IMR-90 (cell line): ENCODE data around the gene RSAD1. TPM values are rescaled to one million over a fixed set of nuclear protein-coding genes. Genes with fewer than 3 reads are reported as not detected.

ENCODE experiments used
- ATAC-seq: fragments of 200-7000 bp; cut with Tn5 transposase; 2 replicates; pipeline ENCODE4 v1.9.1; 2020; ENCODE audit warnings: low read depth, mild to moderate bottlenecking, moderate library complexity
- BruUV-seq: library from RNA; stranded (reverse); fragments of 400-500 nt; replicated peaks from 2 replicates; lab custom pipeline; 2021; lab: Mats Ljungman, UMichigan
- CTCF ChIA-PET: fragments of 300-600 bp; formaldehyde crosslinking; extraction: SDS; loops from one replicate; lab custom pipeline; 2021; ENCODE audit warnings: antibody characterized with exemption; lab: Yijun Ruan, JAX
- POLR2A ChIA-PET: fragments of 300-600 bp; sonication (Branson Sonifier 250); formaldehyde crosslinking; loops from one replicate; lab custom pipeline; 2022; ENCODE audit warnings: antibody characterized with exemption; ENCODE audit not compliant: unreplicated experiment; lab: Charles Lee
- DNase-seq: peaks from one replicate; pipeline ENCODE4 v3.0.0; 2013
- H2AFZ ChIP-seq: replicated peaks from 2 replicates; pipeline ENCODE3; 2013; ENCODE audit warnings: low read length, mild to moderate bottlenecking; ENCODE audit not compliant: poor library complexity
- H2AK5ac ChIP-seq: 2 replicates; pipeline ENCODE4 v1.6.1; 2013; ENCODE audit warnings: low read depth, low read length, inconsistent platforms
- H2AK9ac ChIP-seq: replicated peaks from 2 replicates; pipeline ENCODE3; 2013; ENCODE audit warnings: mild to moderate bottlenecking, low read depth, low read length, moderate library complexity; ENCODE audit not compliant: poor library complexity
- H2BK120ac ChIP-seq: 2 replicates; pipeline ENCODE4 v1.6.1; 2013; ENCODE audit warnings: low read depth, low read length, inconsistent platforms
- H2BK15ac ChIP-seq: 3 replicates; pipeline ENCODE4 v1.6.1; 2013; ENCODE audit warnings: low read depth, low read length, inconsistent platforms
- H2BK20ac ChIP-seq: 2 replicates; pipeline ENCODE4 v1.6.1; 2013; ENCODE audit warnings: low read depth, mild to moderate bottlenecking, inconsistent platforms, low read length, moderate library complexity
- H2BK5ac ChIP-seq: 2 replicates; pipeline ENCODE4 v1.6.1; 2013; ENCODE audit warnings: mild to moderate bottlenecking, low read depth, low read length, inconsistent platforms; ENCODE audit not compliant: poor library complexity, severe bottlenecking
- H3K14ac ChIP-seq: replicated peaks from 2 replicates; pipeline ENCODE4 v1.6.1; 2013; ENCODE audit warnings: low read depth, low read length, inconsistent platforms
- H3K18ac ChIP-seq: 2 replicates; pipeline ENCODE4 v1.6.1; 2013; ENCODE audit warnings: low read depth, low read length, control low read depth
- H3K23ac ChIP-seq: 2 replicates; pipeline ENCODE4 v1.6.1; 2013; ENCODE audit warnings: low read depth, low read length, inconsistent platforms
- H3K27ac ChIP-seq: 2 replicates; pipeline ENCODE4 v1.5.1; 2013; ENCODE audit warnings: mild to moderate bottlenecking, control low read depth, low read length; ENCODE audit not compliant: insufficient read depth
- H3K27me3 ChIP-seq: 2 replicates; pipeline ENCODE4 v1.6.1; 2013; ENCODE audit warnings: low read length; ENCODE audit not compliant: control insufficient read depth, insufficient read depth
- H3K36me3 ChIP-seq: 2 replicates; pipeline ENCODE4 v1.6.1; 2013; ENCODE audit warnings: low read length, mixed read lengths; ENCODE audit not compliant: control insufficient read depth, insufficient read depth
- H3K4ac ChIP-seq: 2 replicates; pipeline ENCODE4 v1.6.1; 2013; ENCODE audit warnings: low read depth, low read length, inconsistent platforms
- H3K4me1 ChIP-seq: 2 replicates; pipeline ENCODE4 v1.6.1; 2013; ENCODE audit warnings: low read length, mixed read lengths; ENCODE audit not compliant: control insufficient read depth, insufficient read depth
- H3K4me2 ChIP-seq: 2 replicates; pipeline ENCODE4 v1.6.1; 2013; ENCODE audit warnings: low read depth, mild to moderate bottlenecking, control low read depth, low read length, moderate library complexity
- H3K4me3 ChIP-seq: 2 replicates; pipeline ENCODE4 v1.5.1; 2013; ENCODE audit warnings: low read depth, mild to moderate bottlenecking, control low read depth, low read length, moderate library complexity; ENCODE audit not compliant: insufficient read depth
- H3K56ac ChIP-seq: 2 replicates; pipeline ENCODE4 v1.6.1; 2013; ENCODE audit warnings: low read length, inconsistent platforms; ENCODE audit not compliant: insufficient read depth; ENCODE audit errors: extremely low read depth
- H3K79me1 ChIP-seq, 2 experiments: 2 replicates each; pipeline ENCODE4 v1.6.1; 2013; ENCODE audit warnings: low read length in 2 of 2, inconsistent platforms in 1 of 2, low read depth in 1 of 2
- H3K9ac ChIP-seq: 2 replicates; pipeline ENCODE4 v1.6.1; 2013; ENCODE audit warnings: low read depth, low read length, control low read depth
- H3K9me1 ChIP-seq: 2 replicates; pipeline ENCODE4 v1.6.1; 2013; ENCODE audit warnings: low read length, inconsistent platforms; ENCODE audit not compliant: insufficient read depth
- H3K9me3 ChIP-seq: 2 replicates; pipeline ENCODE4 v1.6.1; 2013; ENCODE audit warnings: low read length; ENCODE audit not compliant: control insufficient read depth, insufficient read depth
- H4K20me1 ChIP-seq: 2 replicates; pipeline ENCODE4 v1.6.1; 2013; ENCODE audit warnings: low read length, inconsistent platforms; ENCODE audit not compliant: insufficient read depth
- H4K5ac ChIP-seq: 2 replicates; pipeline ENCODE4 v1.6.1; 2013; ENCODE audit warnings: mild to moderate bottlenecking, low read depth, low read length, control low read depth
- H4K8ac ChIP-seq, 2 experiments: 2 replicates each; pipeline ENCODE4 v1.6.1; 2013; ENCODE audit warnings: low read depth in 2 of 2, low read length in 2 of 2, control low read depth in 1 of 2, inconsistent platforms in 1 of 2
- H4K91ac ChIP-seq: 2 replicates; pipeline ENCODE4 v1.6.1; 2013; ENCODE audit warnings: low read depth, low read length, inconsistent platforms; ENCODE audit not compliant: insufficient read depth
- BHLHE40 ChIP-seq: fragments of 150-350 bp; IDR thresholded peaks from 2 replicates; pipeline ENCODE4 v1.6.1; 2016; ENCODE audit warnings: mild to moderate bottlenecking, low read depth, low read length
- CEBPB ChIP-seq: IDR thresholded peaks from 2 replicates; pipeline ENCODE4 v1.6.1; 2012; ENCODE audit warnings: low read depth, low read length, improper control_type of control experiment
- CHD1 ChIP-seq: IDR thresholded peaks from 2 replicates; pipeline ENCODE4 v1.6.1; 2012; ENCODE audit warnings: low read depth, low read length, improper control_type of control experiment
- ELK1 ChIP-seq: fragments of 150-350 bp; IDR thresholded peaks from 2 replicates; pipeline ENCODE4 v1.6.1; 2016; ENCODE audit warnings: low read depth, mild to moderate bottlenecking, low read length, moderate library complexity, borderline replicate concordance
- FOS ChIP-seq: fragments of 150-350 bp; IDR thresholded peaks from 2 replicates; pipeline ENCODE4 v1.6.1; 2016; ENCODE audit warnings: low read depth, low read length
- MAFK ChIP-seq: IDR thresholded peaks from 2 replicates; pipeline ENCODE4 v1.6.1; 2012; ENCODE audit warnings: low read depth, low read length, improper control_type of control experiment
- MAZ ChIP-seq: IDR thresholded peaks from 2 replicates; pipeline ENCODE4 v1.6.1; 2012; ENCODE audit warnings: low read depth, mild to moderate bottlenecking, low read length, improper control_type of control experiment, moderate library complexity, borderline replicate concordance
- MXI1 ChIP-seq: IDR thresholded peaks from 2 replicates; pipeline ENCODE4 v1.6.1; 2012; ENCODE audit warnings: low read depth, mild to moderate bottlenecking, low read length, moderate library complexity, borderline replicate concordance
- NFE2L2 ChIP-seq: fragments of 150-350 bp; IDR thresholded peaks from 2 replicates; pipeline ENCODE4 v1.6.1; 2016; ENCODE audit warnings: low read depth, mild to moderate bottlenecking, low read length
- POLR2A ChIP-seq: IDR thresholded peaks from 2 replicates; pipeline ENCODE4 v1.6.1; 2012; ENCODE audit warnings: mild to moderate bottlenecking, low read depth, low read length
- RAD21 ChIP-seq: IDR thresholded peaks from 2 replicates; pipeline ENCODE4 v1.6.1; 2012; ENCODE audit warnings: low read length, improper control_type of control experiment
- RCOR1 ChIP-seq: IDR thresholded peaks from 2 replicates; pipeline ENCODE4 v1.6.1; 2012; ENCODE audit warnings: mild to moderate bottlenecking, low read length, improper control_type of control experiment; ENCODE audit not compliant: insufficient replicate concordance
- RFX5 ChIP-seq: IDR thresholded peaks from 2 replicates; pipeline ENCODE4 v1.8.0; 2012; ENCODE audit warnings: low read depth, mild to moderate bottlenecking, low read length, moderate library complexity
- SMC3 ChIP-seq: fragments of 150-350 bp; IDR thresholded peaks from 2 replicates; pipeline ENCODE4 v1.6.1; 2016; ENCODE audit warnings: low read depth, mild to moderate bottlenecking, antibody characterized with exemption, low read length, moderate library complexity
- WGBS, 2 experiments: methylation state at CpG; one replicate each; pipeline versions ENCODE4 v1.1.5 to v1.1.7; 2013; ENCODE audit warnings: missing lambda C conversion rate in 2 of 2; ENCODE audit not compliant: insufficient read length in 1 of 2; ENCODE audit errors: extremely low coverage in 2 of 2; 5-methylcytosine and 5-hydroxymethylcytosine counted together
- dilution Hi-C: fragments of 300-500 bp; cut with HindIII; formaldehyde crosslinking; loops from one replicate; pipeline ENCODE4 v1.14.3; 2018; ENCODE audit warnings: low sequenced_read_pairs; ENCODE audit not compliant: unreplicated experiment
- in situ Hi-C: fragments of 300-500 bp; cut with MboI; formaldehyde crosslinking; loops from 3 replicates; pipeline ENCODE4 v1.14.3; 2019; ENCODE audit warnings: low sequenced_read_pairs, inconsistent platforms, mixed read lengths
- intact Hi-C: fragments of 100-400 bp; cut with micrococcal nuclease; formaldehyde crosslinking; loops from 2 replicates; pipeline ENCODE4 v1.10.0; 2022
- polyA plus RNA-seq, 3 experiments: library from polyadenylated mRNA; depleted of rRNA; stranded (reverse); fragments of >200 nt; gene quantifications; 2 replicates each; pipeline ENCODE4 v1.2.3, GENCODE V29; 2012; ENCODE audit warnings: low replicate concordance in 1 of 3
- total RNA-seq: library from RNA; depleted of rRNA; stranded (reverse); fragments of >200 nt; gene quantifications from 2 replicates; pipeline ENCODE4 v1.2.3, GENCODE V29; 2012
- TF ChIP-seq, protein P1 (sequence below): fragments of 150-350 bp; IDR thresholded peaks from 2 replicates; pipeline ENCODE4 v1.6.1; 2017; ENCODE audit warnings: mild to moderate bottlenecking, antibody characterized with exemption, low read length, low read depth
- TF ChIP-seq, protein P2 (sequence below): conservative IDR thresholded peaks from 2 replicates; pipeline ENCODE4 v1.5.1; 2012; ENCODE audit warnings: mild to moderate bottlenecking, low read depth, low read length, improper control_type of control experiment

RSAD1 gene
- total and polyA plus RNA-seq, 2 of the 4 experiments (the other 2 are of a cell fraction), result 10.8 to 19.2 TPM

DNA sequence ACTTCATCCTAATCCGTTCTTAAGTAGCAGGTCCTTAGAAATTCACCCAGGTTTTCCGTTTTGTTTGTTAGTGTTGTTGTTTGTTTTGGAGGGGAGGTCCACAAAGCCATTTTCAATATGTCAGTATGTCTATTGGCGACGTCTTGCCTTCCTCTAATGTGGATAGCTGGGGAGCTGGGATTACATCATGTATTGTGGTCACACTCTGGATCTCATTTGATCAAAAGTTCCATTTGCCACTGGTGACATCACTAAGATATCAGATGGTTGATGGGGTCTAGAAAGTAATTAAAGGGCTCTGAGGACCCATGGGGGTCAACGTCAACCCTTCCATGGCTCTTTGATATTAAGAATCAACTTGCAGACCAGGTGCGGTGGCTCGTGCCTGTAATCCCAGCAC, 51.2 kb downstream of the RSAD1 start:
- Histone ChIP-seq H2AK5ac (no peak overlapping the region), H3K23ac (no peak overlapping the region), H3K27ac (no peak overlapping the region), H4K8ac (no peak overlapping the region), H3K14ac (no peak overlapping the region), H3K4me2 (no peak overlapping the region), H4K20me1 (no peaks in the 10 kb centered on the region; the same call in 1 of the 2 replicates), H3K36me3 (no peaks in the 10 kb centered on the region), H2AFZ (no peak overlapping the region), H2BK20ac (no peak overlapping the region), H2BK5ac (no peak overlapping the region), H3K9ac (no peak overlapping the region), H3K4me3 (no peak overlapping the region), H4K91ac (no peak overlapping the region), H3K4me1 (peaks cover 11% of the 10 kb centered on the region; the same call in 1 of the 2 replicates), H3K56ac (no peak overlapping the region), H3K27me3 (peaks cover 64% of the 10 kb centered on the region), H3K9me1 (no peaks in the 10 kb centered on the region), H3K9me3 (no peaks in the 10 kb centered on the region), H3K4ac (no peak overlapping the region), H3K79me1 (no peaks in the 10 kb centered on the region), H3K18ac (no peak overlapping the region), H4K5ac (no peak overlapping the region), H2BK15ac (no peak overlapping the region), H2BK120ac (no peak overlapping the region), H2AK9ac (no peak overlapping the region)
- dilution Hi-C loops (no loop called here), in situ Hi-C loops (no loop called here), intact Hi-C loops (no loop called here)
- ATAC-seq (no peak), DNase-seq (no peak)
- POLR2A ChIA-PET, result no interaction called here
- BruUV-seq, result no TSS peak
- no CpG with 5 or more reads among the region's 7 CpGs for WGBS, 2 experiments
- CTCF ChIA-PET, result no interaction called here
- TF ChIP-seq FOS (no peak), MAZ (no peak), RAD21 (no peak), CEBPB (no peak), ELK1 (no peak), BHLHE40 (no peak), POLR2A (no peak), RCOR1 (no peak), NFE2L2 (no peak), MXI1 (no peak), RFX5 (no peak), SMC3 (no peak), MAFK (no peak), CHD1 (no peak)
- TF ChIP-seq, protein P1, sequence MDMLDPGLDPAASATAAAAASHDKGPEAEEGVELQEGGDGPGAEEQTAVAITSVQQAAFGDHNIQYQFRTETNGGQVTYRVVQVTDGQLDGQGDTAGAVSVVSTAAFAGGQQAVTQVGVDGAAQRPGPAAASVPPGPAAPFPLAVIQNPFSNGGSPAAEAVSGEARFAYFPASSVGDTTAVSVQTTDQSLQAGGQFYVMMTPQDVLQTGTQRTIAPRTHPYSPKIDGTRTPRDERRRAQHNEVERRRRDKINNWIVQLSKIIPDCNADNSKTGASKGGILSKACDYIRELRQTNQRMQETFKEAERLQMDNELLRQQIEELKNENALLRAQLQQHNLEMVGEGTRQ, result no peak
- TF ChIP-seq, protein P2, sequence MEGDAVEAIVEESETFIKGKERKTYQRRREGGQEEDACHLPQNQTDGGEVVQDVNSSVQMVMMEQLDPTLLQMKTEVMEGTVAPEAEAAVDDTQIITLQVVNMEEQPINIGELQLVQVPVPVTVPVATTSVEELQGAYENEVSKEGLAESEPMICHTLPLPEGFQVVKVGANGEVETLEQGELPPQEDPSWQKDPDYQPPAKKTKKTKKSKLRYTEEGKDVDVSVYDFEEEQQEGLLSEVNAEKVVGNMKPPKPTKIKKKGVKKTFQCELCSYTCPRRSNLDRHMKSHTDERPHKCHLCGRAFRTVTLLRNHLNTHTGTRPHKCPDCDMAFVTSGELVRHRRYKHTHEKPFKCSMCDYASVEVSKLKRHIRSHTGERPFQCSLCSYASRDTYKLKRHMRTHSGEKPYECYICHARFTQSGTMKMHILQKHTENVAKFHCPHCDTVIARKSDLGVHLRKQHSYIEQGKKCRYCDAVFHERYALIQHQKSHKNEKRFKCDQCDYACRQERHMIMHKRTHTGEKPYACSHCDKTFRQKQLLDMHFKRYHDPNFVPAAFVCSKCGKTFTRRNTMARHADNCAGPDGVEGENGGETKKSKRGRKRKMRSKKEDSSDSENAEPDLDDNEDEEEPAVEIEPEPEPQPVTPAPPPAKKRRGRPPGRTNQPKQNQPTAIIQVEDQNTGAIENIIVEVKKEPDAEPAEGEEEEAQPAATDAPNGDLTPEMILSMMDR, result no peak
